Adrenal gland (tissue), 19 donors: ENCODE data around the gene ACTR8. TPM values are rescaled to one million over a fixed set of nuclear protein-coding genes. Genes with fewer than 3 reads are reported as not detected.
"Not testable (repeated sequence)": the region's sequence is repeated elsewhere in the genome, so short reads cannot be mapped to it uniquely, and the experiment has no call there.

Experiments used
- DNase-seq, 7 donors: peaks; one replicate each; pipeline ENCODE4 v3.0.0-alpha.2; 2019 to 2020
- H3K27ac ChIP-seq, 5 donors: fragments of 200-600 bp; sonication (generic) in 4 of 5; 1 replicate in 3 of 5; 2 replicates in 2 of 5; pipeline versions ENCODE4 v1.5.1 to v1.8.0; 2016 to 2020; ENCODE audit warnings: mild to moderate bottlenecking in 1 of 5
- H3K27me3 ChIP-seq: fragments of 200-600 bp; 2 replicates; pipeline ENCODE4 v1.8.0; 2021
- H3K36me3 ChIP-seq, 2 donors: fragments of 200-600 bp; replicated peaks in 1 of 2; 1 replicate in 1 of 2; 2 replicates in 1 of 2; pipeline versions ENCODE4 v1.5.1 to v1.8.0; 2018 to 2022
- H3K4me1 ChIP-seq, 2 donors: fragments of 200-600 bp; replicated peaks in 1 of 2; 1 replicate in 1 of 2; 2 replicates in 1 of 2; pipeline versions ENCODE4 v1.5.1 to v1.8.0; 2018 to 2021
- H3K4me3 ChIP-seq, 4 donors: fragments of 200-600 bp; sonication (generic) in 3 of 4; one replicate each; pipeline ENCODE4 v1.5.1; 2016 to 2018
- H3K9me3 ChIP-seq, 3 donors: fragments of 200-600 bp; sonication (generic) in 1 of 3; replicated peaks in 1 of 3; 1 replicate in 2 of 3; 2 replicates in 1 of 3; pipeline versions ENCODE4 v1.5.1 to v1.8.0; 2016 to 2021
- POLR2A ChIP-seq, 2 donors: fragments of 450-650 bp; IDR thresholded peaks; one replicate each; pipeline ENCODE4 v1.6.1; 2017; ENCODE audit warnings: antibody characterized with exemption in 2 of 2, mild to moderate bottlenecking in 2 of 2, moderate library complexity in 1 of 2
- WGBS, 4 donors: extraction: QIAGEN DNeasy Blood & Tissue Kit in 2 of 4; methylation state at CpG; one replicate each; pipeline versions ENCODE4 v1.1.5 to v1.1.7; 2013 to 2017; 5-methylcytosine and 5-hydroxymethylcytosine counted together
- intact Hi-C, 2 donors: fragments of 100-400 bp; cut with DNase I; formaldehyde crosslinking; loops; one replicate each; pipeline versions ENCODE4 v1.14.1 to v1.15.0; 2022 to 2023
- long read RNA-seq, 10 donors: library from polyadenylated mRNA in 3 of 10; unstranded in 2 of 10; stranded (forward) in 1 of 10; transcript quantifications; one replicate each; pipeline ENCODE4 v2.0.0 and lab custom pipeline, GENCODE V29; 2021 to 2026
- polyA plus RNA-seq, 3 donors: library from polyadenylated mRNA; stranded (reverse); fragments of 200-250 nt in 2 of 3; fragments of 350-450 nt in 1 of 3; fragmentation: Illumina TruSeq in 1 of 3; extraction: RNeasy Lipid Tissue Mini Kit (QIAGEN cat#74804) in 1 of 3; gene quantifications; one replicate each; pipeline ENCODE4 v1.2.3, GENCODE V29; 2013 to 2014
- total RNA-seq, 9 donors: library from RNA; depleted of rRNA in 4 of 9; stranded (reverse); fragments of >200 nt in 4 of 9; fragments of 120-200 nt in 1 of 9; fragmentation: NEBNext Ultra II Directional in 1 of 9; extraction: Animal tissue kit (Norgen Biotek cat#: 25700) in 1 of 9; gene quantifications; one replicate each; pipeline versions ENCODE4 v1.1.0 to v1.2.4, GENCODE V29; 2013 to 2023
- TF ChIP-seq, protein P1 (sequence below), 6 experiments: fragments of 450-650 bp in 4 of 6; fragments of 200-600 bp in 2 of 6; sonication (generic) in 1 of 6; IDR thresholded peaks; 1 replicate in 5 of 6; 2 replicates in 1 of 6; pipeline versions ENCODE4 v1.5.1 to v1.8.0; 2016 to 2021; ENCODE audit warnings: antibody characterized with exemption in 6 of 6, mild to moderate bottlenecking in 2 of 6, moderate library complexity in 1 of 6
- donor health status: healthy with polysubstance abuse.
- donor health status: Bipolar disorder and iron deficiency.
- donor health status: DM: yes; HTN: yes; CAD: no.
- donor health status: DM: no; HTN: no; CAD: no.
- donor health status: DM: no; HTN: no; CAD: no.
- donor health status: DM: yes; HTN: yes; CAD: no.

Gene ACTR8, protein sequence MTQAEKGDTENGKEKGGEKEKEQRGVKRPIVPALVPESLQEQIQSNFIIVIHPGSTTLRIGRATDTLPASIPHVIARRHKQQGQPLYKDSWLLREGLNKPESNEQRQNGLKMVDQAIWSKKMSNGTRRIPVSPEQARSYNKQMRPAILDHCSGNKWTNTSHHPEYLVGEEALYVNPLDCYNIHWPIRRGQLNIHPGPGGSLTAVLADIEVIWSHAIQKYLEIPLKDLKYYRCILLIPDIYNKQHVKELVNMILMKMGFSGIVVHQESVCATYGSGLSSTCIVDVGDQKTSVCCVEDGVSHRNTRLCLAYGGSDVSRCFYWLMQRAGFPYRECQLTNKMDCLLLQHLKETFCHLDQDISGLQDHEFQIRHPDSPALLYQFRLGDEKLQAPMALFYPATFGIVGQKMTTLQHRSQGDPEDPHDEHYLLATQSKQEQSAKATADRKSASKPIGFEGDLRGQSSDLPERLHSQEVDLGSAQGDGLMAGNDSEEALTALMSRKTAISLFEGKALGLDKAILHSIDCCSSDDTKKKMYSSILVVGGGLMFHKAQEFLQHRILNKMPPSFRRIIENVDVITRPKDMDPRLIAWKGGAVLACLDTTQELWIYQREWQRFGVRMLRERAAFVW
- total RNA-seq (10 to 100 TPM in 8 of 9 donors, 1 to 10 TPM in 1; 5.8 to 42.2 (median 22.1) TPM), polyA plus RNA-seq (10 to 100 TPM; 17.8 to 20.4 (median 18.9) TPM)
- long read RNA-seq, donor 1, partial matches to known transcripts = 0 of 4 reads
- long read RNA-seq, donor 1, other reads (novel, unspliced or antisense) = 0 of 4 reads
- long read RNA-seq, donor 2, transcript ACTR8-201 (13 exons, 3,629 nt) = major isoform, 5 of 5 reads
- long read RNA-seq, donor 2, partial matches to known transcripts = 0 of 5 reads
- long read RNA-seq, donor 2, other reads (novel, unspliced or antisense) = 0 of 5 reads
- long read RNA-seq, donor 3, partial matches to known transcripts = 0 of 2 reads
- long read RNA-seq, donor 3, other reads (novel, unspliced or antisense) = 0 of 2 reads
- long read RNA-seq, donor 4, transcript ACTR8-201 (13 exons, 3,629 nt) = major isoform, 7 of 10 reads
- long read RNA-seq, donor 4, partial matches to known transcripts = 1 of 10 reads
- long read RNA-seq, donor 4, other reads (novel, unspliced or antisense) = 2 of 10 reads
- long read RNA-seq, donor 5, transcript ACTR8-201 (13 exons, 3,629 nt) = major isoform, 23 of 27 reads
- long read RNA-seq, donor 5, partial matches to known transcripts = 0 of 27 reads
- long read RNA-seq, donor 5, other reads (novel, unspliced or antisense) = 4 of 27 reads
- long read RNA-seq, donor 6, transcript ACTR8-201 (13 exons, 3,629 nt) = major isoform, 7 of 13 reads
- long read RNA-seq, donor 6, partial matches to known transcripts = 5 of 13 reads
- long read RNA-seq, donor 6, other reads (novel, unspliced or antisense) = 1 of 13 reads
- long read RNA-seq, donor 7, partial matches to known transcripts = 0 of 1 reads
- long read RNA-seq, donor 7, other reads (novel, unspliced or antisense) = 0 of 1 reads
- long read RNA-seq, donor 8, transcript ACTR8-201 (13 exons, 3,629 nt) = major isoform, 5 of 7 reads
- long read RNA-seq, donor 8, partial matches to known transcripts = 0 of 7 reads
- long read RNA-seq, donor 8, other reads (novel, unspliced or antisense) = 0 of 7 reads
- long read RNA-seq, donor 9, partial matches to known transcripts = 0 of 6 reads
- long read RNA-seq, donor 9, other reads (novel, unspliced or antisense) = 0 of 6 reads
- long read RNA-seq, donor 10, partial matches to known transcripts = 0 of 1 reads
- long read RNA-seq, donor 10, other reads (novel, unspliced or antisense) = 0 of 1 reads

DNA sequence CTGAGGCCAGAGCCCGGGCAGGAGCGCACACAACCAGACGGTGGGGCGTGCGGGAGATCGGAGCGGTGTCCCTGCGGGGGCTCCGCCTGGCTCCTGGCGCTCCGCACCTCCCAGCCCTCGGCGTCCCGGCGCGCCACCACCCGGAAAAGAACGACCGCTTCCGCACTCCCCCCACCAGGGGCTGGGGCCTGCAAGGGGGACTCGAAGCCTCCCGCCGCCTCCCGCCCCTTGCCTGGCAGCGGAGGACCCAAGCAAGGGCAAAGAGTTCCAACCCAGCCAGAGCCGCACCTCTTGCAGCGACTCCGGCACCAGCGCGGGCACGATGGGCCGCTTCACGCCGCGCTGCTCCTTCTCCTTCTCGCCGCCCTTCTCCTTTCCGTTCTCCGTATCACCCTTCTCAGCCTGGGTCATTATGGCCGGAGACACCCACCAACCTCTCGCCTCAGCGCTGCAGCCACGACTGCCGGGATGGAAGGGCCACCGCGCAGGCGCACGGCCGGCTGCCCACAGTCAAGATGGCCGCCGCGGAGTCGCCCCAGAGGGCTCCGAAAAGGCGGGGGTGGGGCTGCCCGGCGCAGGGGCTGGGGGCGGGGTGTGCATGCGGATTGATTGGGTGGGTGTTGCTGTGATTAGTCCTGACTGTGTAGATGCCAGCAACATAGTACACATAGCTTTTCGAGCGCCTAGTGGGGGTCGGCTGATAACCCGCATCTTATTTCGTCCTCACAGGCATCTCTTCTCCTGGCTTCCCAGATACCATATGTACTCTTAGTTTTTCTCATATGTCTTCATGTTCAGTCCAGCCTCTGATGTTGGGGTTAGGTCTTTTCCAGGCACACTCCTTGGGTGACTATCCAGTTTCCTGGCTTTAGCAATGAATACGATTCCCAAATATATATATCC lies at the start of gene ACTR8:
Gene ACTR8, minus strand, starts transcription at position 462 of the 903 bp plus-strand sequence. Its CDS starts 51 bp downstream, at position 411.
- Histone ChIP-seq H3K27me3 (no peaks in the 10 kb centered on the region), H3K4me1 (peaks cover 8 to 11% of the 10 kb centered on the region in 2 donors), H3K27ac (peak within 1 kb of the TSS in 4 of 5 donors; percentile 51 to 91 (median 82)), H3K9me3 (no peaks in the 10 kb centered on the region), H3K4me3 (peak within 1 kb of the TSS; percentile 22 to 87 (median 74)), H3K36me3 (peaks cover 0 to 58% of the 10 kb centered on the region in 2 donors)
- WGBS, 4 donors = 1 to 10% (median 2%) methylated on average over 4 to 65 of the region's 65 CpGs
- DNase-seq = peak; percentile 80 to 90 (median 84)
- peak; percentile 61 to 72 for TF ChIP-seq POLR2A (IDR thresholded peaks at IDR 0.05)
- TF ChIP-seq, protein P1, sequence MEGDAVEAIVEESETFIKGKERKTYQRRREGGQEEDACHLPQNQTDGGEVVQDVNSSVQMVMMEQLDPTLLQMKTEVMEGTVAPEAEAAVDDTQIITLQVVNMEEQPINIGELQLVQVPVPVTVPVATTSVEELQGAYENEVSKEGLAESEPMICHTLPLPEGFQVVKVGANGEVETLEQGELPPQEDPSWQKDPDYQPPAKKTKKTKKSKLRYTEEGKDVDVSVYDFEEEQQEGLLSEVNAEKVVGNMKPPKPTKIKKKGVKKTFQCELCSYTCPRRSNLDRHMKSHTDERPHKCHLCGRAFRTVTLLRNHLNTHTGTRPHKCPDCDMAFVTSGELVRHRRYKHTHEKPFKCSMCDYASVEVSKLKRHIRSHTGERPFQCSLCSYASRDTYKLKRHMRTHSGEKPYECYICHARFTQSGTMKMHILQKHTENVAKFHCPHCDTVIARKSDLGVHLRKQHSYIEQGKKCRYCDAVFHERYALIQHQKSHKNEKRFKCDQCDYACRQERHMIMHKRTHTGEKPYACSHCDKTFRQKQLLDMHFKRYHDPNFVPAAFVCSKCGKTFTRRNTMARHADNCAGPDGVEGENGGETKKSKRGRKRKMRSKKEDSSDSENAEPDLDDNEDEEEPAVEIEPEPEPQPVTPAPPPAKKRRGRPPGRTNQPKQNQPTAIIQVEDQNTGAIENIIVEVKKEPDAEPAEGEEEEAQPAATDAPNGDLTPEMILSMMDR (IDR thresholded peaks at IDR 0.05) = peak in 5 of 6 experiments; percentile 14 to 46 (median 29)
- intact Hi-C loops = no loop called here

DNA sequence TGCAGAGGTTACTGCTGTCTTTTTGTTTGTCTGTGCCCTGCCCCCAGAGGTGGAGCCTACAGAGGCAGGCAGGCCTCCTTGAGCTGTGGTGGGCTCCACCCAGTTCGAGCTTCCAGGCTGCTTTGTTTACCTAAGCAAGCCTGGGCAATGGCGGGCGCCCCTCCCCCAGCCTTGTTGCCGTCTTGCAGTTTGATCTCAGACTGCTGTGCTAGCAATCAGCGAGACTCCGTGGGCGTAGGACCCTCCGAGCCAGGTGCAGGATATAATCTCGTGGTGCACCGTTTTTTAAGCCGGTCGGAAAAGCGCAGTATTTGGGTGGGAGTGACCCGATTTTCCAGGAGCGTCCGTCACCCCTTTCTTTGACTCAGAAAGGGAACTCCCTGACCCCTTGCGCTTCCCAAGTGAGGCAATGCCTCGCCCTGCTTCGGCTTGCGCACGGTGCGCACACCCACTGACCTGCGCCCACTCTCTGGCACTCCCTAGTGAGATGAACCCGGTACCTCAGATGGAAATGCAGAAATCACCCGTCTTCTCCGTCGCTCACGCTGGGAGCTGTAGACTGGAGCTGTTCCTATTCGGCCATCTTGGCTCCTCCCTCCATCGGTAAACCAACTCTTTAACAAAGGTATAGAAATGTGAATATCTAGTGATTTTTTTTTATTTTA lies 45.4 kb upstream of the ACTR8 start:
- DNase-seq, H3K27me3 ChIP-seq, H3K4me1 ChIP-seq, intact Hi-C loops, H3K9me3 ChIP-seq, H3K27ac ChIP-seq, H3K36me3 ChIP-seq, H3K4me3 ChIP-seq: not testable (repeated sequence)
- 74 to 93% (median 76%) methylated on average over 22 to 30 of the region's 30 CpGs for WGBS, 4 donors

DNA sequence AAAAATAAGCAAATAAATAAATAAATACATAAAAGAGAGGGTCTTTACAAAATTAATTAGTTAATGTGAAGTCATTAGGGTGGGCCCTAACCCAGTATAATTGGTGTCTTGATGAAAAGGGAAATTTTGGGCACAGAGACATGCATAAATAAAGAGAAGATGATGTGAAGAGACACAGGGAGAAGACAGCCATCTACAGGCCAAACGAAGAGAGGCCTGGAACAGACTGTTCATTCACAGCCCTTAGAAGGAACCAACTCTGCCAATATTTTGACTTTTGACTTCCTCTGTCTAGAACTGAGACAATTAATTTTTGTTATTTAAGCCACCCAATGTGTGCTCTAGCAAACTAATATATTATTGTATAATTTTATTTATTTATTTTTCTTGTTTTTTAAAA lies 39.3 kb upstream of the ACTR8 start:
- no peak overlapping the region for H3K4me3 ChIP-seq
- no peak for TF ChIP-seq POLR2A (IDR thresholded peaks at IDR 0.05)
- TF ChIP-seq, protein P1 (IDR thresholded peaks at IDR 0.05) = peak in 5 of 6 experiments; percentile 20 to 28 (median 22)
- DNase-seq = peak in 2 of 7 donors; percentile 5 to 11
- no peaks in the 10 kb centered on the region for H3K9me3 ChIP-seq
- H3K27me3 ChIP-seq = no peaks in the 10 kb centered on the region
- H3K27ac ChIP-seq = no peak overlapping the region
- no peaks in the 10 kb centered on the region for H3K4me1 ChIP-seq
- H3K36me3 ChIP-seq = no peaks in the 10 kb centered on the region
- 31 to 53% (median 35%) methylated on average over 1 of the region's 1 CpG for WGBS, 4 donors
- intact Hi-C loops = no loop called here
